Measurements from ENCODE around the gene ZNF608. TPM values are rescaled to one million over a fixed set of nuclear protein-coding genes. Genes with fewer than 3 reads are reported as not detected.

The ZNF608 gene
- total RNA-seq, 1 donor from 2014 or later, result 32.1 TPM

DNA sequence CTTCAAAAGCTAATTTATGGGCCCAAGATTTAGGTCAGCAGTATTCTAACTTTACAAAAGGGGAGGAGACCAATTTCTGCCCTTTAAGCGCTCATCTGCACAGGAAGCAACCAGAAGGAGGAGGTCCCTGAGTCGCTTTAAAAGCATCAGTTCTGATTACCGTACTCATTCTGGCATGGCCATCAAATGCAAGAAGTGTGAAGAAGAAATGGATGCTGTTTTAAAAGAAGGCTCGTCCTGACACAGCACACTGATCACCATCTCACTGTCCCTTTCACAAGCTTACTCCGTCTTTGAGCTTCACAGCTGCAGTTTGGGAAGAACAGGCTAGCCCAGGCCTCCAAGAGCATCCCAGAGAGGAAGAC is 17.5 kb downstream of the ZNF608 start:
- ATAC-seq, result no peak
- H3K27ac ChIP-seq, result no peak overlapping the region
- no peak for DNase-seq
- peaks cover 19% of the 10 kb centered on the region for H3K4me1 ChIP-seq
- no peaks in the 10 kb centered on the region for H3K9me3 ChIP-seq
- H3K4me3 ChIP-seq, result no peak overlapping the region
- intact Hi-C loops (cut with DNase I), result no loop called here
- no peaks in the 10 kb centered on the region for H3K36me3 ChIP-seq
- no peaks in the 10 kb centered on the region for H3K27me3 ChIP-seq
- TF ChIP-seq, protein P1, sequence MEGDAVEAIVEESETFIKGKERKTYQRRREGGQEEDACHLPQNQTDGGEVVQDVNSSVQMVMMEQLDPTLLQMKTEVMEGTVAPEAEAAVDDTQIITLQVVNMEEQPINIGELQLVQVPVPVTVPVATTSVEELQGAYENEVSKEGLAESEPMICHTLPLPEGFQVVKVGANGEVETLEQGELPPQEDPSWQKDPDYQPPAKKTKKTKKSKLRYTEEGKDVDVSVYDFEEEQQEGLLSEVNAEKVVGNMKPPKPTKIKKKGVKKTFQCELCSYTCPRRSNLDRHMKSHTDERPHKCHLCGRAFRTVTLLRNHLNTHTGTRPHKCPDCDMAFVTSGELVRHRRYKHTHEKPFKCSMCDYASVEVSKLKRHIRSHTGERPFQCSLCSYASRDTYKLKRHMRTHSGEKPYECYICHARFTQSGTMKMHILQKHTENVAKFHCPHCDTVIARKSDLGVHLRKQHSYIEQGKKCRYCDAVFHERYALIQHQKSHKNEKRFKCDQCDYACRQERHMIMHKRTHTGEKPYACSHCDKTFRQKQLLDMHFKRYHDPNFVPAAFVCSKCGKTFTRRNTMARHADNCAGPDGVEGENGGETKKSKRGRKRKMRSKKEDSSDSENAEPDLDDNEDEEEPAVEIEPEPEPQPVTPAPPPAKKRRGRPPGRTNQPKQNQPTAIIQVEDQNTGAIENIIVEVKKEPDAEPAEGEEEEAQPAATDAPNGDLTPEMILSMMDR (IDR thresholded peaks at IDR 0.05), result no peak

DNA sequence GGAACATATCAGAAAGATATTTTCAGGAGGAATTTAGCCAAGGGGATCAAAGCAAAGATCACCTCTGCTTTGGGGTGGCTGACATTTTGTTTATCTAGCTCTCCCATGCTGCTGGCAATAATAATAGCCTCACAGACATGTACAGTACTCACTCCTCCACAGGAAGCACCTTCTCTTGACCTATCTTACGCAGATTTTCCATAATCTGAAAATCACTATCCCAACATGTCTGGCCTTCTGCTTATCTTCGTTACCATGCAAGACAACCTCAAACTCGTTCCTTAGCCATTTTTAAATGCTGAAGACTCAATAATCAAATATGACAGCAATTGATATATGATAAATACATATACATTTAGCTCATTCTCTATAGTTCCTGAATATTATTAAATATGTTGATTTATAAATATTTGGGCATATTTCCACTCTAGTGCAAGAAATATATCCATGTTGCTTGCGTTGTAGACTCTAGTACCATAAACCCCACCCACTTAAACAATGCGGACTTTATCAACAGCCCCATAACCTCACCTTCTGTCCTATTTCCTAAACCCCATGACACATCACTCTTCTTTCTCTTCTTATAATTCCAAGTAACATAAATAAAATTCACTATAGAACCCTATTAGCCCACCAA is 18.0 kb downstream of the ZNF608 start:
- no peak overlapping the region for H3K4me3 ChIP-seq
- ATAC-seq, result no peak
- H3K27ac ChIP-seq, result no peak overlapping the region
- no peak for DNase-seq
- H3K4me1 ChIP-seq, result peaks cover 19% of the 10 kb centered on the region
- H3K9me3 ChIP-seq, result no peaks in the 10 kb centered on the region
- H3K27me3 ChIP-seq, result no peaks in the 10 kb centered on the region
- no peaks in the 10 kb centered on the region for H3K36me3 ChIP-seq
- intact Hi-C loops (cut with DNase I), result no loop called here
- TF ChIP-seq, protein P1 (IDR thresholded peaks at IDR 0.05), result no peak

DNA sequence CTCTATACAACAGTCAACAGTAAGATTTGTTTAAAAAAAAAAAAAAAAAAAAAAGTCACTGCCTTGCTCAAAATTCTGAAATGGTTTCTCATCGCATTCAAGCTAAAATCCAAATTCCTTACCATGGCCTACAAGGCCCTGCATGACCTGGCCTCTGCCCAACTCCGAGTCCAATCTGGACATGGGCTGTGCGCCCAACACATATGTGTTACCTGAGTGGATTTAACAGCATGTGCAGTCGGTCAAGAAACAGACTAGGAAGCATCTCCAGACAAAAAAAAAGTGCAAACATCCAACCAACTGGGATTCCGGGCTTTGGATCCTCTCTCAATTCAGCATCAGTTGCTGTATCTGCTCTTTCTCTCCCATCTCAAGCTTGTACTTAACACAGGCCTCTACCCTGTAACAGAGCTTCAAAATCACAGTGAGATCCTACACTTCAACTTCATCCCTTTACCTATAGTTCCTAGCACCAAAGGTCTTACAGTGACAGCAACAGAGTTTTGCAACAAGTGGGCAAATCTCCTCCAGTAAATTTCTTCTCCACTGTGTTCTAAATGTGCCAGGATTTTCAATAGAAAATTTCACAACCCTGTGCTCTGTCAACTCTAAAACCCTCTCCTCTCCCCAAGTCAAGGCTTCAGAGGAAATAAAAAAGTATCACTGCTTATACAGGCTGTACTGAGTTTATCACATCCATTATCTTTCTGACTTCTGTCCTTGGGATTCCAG is 19.6 kb downstream of the ZNF608 start:
- ATAC-seq (no peak), DNase-seq (no peak)
- Histone ChIP-seq H3K4me3 (no peak overlapping the region), H3K36me3 (no peaks in the 10 kb centered on the region), H3K9me3 (no peaks in the 10 kb centered on the region), H3K27me3 (no peaks in the 10 kb centered on the region), H3K4me1 (peaks cover 7% of the 10 kb centered on the region), H3K27ac (no peak overlapping the region)
- intact Hi-C loops (cut with DNase I), result no loop called here
- TF ChIP-seq, protein P1 (IDR thresholded peaks at IDR 0.05), result no peak

DNA sequence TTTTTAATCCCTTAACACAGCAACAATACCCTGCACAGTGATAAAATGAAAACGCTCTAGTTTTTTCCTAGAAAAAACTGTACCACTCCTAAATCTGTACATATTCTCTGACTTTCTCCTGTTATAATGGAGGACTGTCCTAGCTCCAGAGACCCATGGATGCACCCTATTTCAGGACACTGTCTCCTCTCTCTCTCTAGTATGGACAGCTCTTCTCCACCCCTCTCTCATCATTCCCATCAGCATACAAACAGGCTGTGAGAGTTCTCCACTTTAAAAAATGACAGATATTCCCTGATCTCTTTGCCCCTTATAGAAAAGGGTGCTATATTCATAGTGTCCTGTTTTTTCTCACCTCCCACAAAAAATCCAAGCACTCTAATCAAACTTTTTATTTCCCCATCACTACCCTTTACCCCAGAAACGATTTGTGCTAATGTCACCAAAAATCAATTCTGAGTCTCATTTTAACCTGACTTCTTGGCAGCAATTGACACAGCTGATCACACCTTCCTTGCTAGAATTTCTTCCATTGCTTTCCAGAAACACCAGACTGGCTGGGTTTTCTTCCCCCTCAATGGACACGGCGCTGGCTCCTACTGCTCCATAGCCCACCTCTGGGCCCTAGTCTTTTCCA is 20.7 kb downstream of the ZNF608 start:
- no peak for DNase-seq
- intact Hi-C loops (cut with DNase I), result no loop called here
- no peak for ATAC-seq
- no peak overlapping the region for H3K27ac ChIP-seq
- peaks cover 6% of the 10 kb centered on the region for H3K4me1 ChIP-seq
- H3K4me3 ChIP-seq, result no peak overlapping the region
- no peaks in the 10 kb centered on the region for H3K27me3 ChIP-seq
- no peaks in the 10 kb centered on the region for H3K36me3 ChIP-seq
- H3K9me3 ChIP-seq, result no peaks in the 10 kb centered on the region
- TF ChIP-seq, protein P1 (IDR thresholded peaks at IDR 0.05), result no peak

DNA sequence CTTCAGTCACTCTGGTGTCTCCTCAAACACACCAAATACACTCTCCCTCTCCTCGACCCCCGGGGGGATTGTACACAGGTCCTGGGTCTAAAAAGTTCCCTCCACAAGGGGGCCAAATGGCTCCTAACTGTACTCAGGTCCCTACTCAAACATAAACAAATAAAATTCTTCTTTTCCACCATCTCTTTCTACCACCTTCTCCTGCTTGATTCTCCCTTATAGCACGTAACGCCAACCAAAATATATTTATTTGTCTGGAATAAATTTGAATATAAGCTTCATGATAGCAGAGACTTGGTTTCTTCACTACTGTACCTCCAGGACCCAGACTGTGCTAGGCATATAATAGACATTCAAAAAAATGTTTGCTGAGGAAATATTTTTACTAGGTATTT is 21.4 kb downstream of the ZNF608 start:
- ATAC-seq, result no peak
- DNase-seq, result no peak
- TF ChIP-seq, protein P1 (IDR thresholded peaks at IDR 0.05), result no peak

More for the DNA sequence above, 21.4 kb downstream of the ZNF608 start:
- Histone ChIP-seq H3K9me3 (no peaks in the 10 kb centered on the region), H3K36me3 (no peaks in the 10 kb centered on the region), H3K4me3 (no peak overlapping the region), H3K27me3 (no peaks in the 10 kb centered on the region), H3K27ac (no peak overlapping the region), H3K4me1 (peaks cover under 1% of the 10 kb centered on the region)
- intact Hi-C loops (cut with DNase I), result no loop called here
